ENCODE results near the gene YPEL1.
"Not testable (repeated sequence)": the region's sequence is repeated elsewhere in the genome, so short reads cannot be mapped to it uniquely, and the experiment has no call there.

Gene YPEL1

GRCh38 chr22:21686634-21687393 lies 48.8 kb downstream of the YPEL1 start:
- no peak for DNase-seq (ENCODE audit: insufficient read length, low spot score)
- FAIRE-seq: no peak

GRCh38 chr22:21686193-21686608 lies 49.4 kb downstream of the YPEL1 start:
- DNase-seq (ENCODE audit: insufficient read length, low spot score) (no peak), FAIRE-seq (no peak)

DNA sequence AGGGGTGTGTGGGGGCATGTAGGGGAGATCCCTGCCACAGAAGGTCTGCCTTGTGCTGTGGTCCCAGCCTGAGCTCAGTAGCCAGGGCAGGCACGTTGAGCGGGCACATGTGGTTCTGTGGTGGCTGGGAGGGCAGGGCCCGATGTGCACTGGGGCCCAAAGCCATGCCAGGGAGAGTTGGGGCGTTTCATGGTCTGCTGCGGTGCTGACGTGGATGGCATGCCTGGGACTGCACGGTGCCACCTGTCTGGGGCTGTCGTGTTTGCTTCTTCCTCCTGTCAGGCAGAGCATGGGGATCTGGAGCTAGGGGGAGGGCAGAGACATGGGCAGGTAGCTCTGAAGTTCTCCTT lies 50.5 kb downstream of the YPEL1 start:
- DNase-seq (ENCODE audit: insufficient read length, low spot score) (no peak), FAIRE-seq (no peak)

- DNase-seq (ENCODE audit: insufficient read length, low spot score) (no peak), FAIRE-seq (no peak)
Measured at GRCh38 chr22:21684492-21685163, 51.0 kb downstream of the YPEL1 start.

GRCh38 chr22:21683401-21683811 lies 52.2 kb downstream of the YPEL1 start:
- FAIRE-seq (no peak), DNase-seq (ENCODE audit: insufficient read length, low spot score) (no peak)

GRCh38 chr22:21682385-21683175 lies 53.0 kb downstream of the YPEL1 start:
- DNase-seq (ENCODE audit: insufficient read length, low spot score) (no peak), FAIRE-seq (no peak)

GRCh38 chr22:21681566-21682370 lies 53.8 kb downstream of the YPEL1 start:
- FAIRE-seq: no peak
- no peak for DNase-seq (ENCODE audit: insufficient read length, low spot score)

- FAIRE-seq: no peak
- DNase-seq (ENCODE audit: insufficient read length, low spot score): no peak
Measured at GRCh38 chr22:21680830-21681565, 54.6 kb downstream of the YPEL1 start.

GRCh38 chr22:21679383-21679782 lies 56.2 kb downstream of the YPEL1 start:
- no peak for DNase-seq (ENCODE audit: insufficient read length, low spot score)
- no peak for FAIRE-seq

DNA sequence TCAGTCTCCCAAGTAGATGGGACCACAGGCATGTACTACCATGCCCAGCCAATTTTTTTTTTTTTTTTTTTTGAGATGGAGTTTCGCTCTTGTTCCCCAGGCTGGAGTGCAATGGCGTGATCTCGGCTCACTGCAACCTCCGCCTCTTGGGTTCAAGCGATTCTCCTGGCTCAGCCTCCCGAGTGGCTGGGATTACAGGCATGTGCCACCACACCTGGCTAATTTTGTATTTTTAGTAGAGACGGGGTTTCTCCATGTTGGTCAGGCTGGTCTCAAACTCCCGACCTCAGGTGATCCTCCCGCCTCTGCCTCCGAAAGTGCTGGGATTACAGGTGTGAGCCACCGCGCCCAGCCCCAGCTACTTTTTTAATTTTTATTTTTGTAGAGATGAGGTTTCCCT lies 56.8 kb downstream of the YPEL1 start:
- DNase-seq (ENCODE audit: insufficient read length, low spot score); FAIRE-seq: not testable (repeated sequence)

DNA sequence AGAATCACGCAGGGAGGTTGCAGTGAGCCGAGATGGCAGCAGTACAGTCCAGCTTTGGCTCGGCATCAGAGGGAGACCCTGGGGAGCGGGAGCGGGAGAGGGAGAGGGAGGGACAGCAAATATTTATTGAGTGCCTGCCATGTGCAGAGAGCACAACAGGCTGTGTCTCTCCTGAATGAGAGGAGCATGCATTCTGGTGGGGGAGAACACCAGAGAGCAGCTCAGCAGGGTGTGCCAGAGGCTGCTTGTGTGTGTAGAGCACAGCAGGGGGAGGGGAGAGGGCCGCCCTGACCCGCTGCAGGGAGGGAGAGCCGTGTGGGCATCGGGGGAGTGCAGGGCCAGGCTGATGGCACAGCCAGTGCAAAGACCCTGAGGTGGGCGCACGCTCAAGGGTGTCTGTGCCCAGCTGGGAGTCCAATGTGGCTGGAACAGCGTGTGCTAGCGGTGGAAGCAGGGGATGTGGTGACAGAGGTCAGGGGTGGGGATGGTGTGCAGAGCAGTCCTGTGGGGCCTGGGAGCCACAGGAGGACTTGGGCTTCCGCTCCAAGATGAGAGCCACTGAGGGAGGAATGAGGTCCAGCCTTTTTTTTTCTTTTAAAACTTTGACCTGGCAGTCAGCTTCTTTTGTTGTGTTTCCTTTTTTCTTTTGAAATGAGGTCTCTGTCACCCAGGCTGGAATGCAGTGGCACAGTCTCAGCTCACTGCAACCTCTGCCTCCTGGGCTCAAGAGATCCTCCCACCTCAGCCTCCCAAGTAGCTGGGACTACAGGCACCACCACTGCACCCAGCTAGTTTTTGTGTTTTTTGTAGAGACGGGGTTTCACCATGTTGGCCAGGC lies 57.8 kb downstream of the YPEL1 start:
- DNase-seq (ENCODE audit: insufficient read length, low spot score) (no peak), FAIRE-seq (no peak)

- no peak for DNase-seq (ENCODE audit: insufficient read length, low spot score)
- no peak for FAIRE-seq
Measured at GRCh38 chr22:21674638-21675245, 60.9 kb downstream of the YPEL1 start.

DNA sequence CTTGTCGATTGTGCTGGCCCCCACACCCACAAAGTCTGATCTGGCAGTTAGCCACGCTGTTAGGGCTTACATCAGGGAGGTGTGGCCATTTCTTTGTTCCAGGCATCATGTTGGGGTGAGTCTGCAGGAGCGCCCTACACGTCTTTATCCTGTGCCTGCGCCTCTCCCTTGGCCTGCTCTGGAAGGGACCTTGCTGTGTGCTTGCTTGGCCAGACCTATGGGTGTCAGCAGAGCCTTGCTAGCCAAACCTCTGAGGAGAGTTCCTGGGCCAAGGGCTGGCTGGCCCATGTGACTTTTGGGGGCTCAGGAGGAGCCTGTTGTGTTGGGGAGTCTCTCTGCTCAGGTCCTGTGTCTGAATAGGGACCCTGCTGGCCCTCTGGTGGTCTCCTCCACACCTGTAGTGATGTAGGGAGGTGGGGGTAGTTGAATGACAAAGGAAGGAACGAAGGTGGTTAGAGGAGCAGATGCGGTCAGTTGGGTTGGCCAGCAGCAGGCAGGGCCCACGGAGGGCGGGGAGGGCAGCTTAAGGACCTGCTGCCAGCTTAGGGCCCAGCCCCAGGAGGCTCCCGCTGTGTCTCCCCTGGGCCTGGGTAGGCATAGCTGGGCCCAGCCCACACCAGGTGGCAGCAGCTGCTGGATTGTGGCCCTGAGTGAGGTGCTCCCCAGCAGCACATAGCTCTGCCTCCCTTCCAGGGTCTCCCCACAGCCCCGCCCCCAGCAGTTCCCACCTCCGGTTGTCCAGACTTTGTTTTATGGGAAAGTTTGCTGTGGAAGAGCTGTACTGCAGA lies 61.9 kb downstream of the YPEL1 start:
- no peak for DNase-seq (ENCODE audit: insufficient read length, low spot score)
- no peak for FAIRE-seq

- no peak for FAIRE-seq
- no peak for DNase-seq (ENCODE audit: insufficient read length, low spot score)
Measured at GRCh38 chr22:21672107-21672629, 63.4 kb downstream of the YPEL1 start.

GRCh38 chr22:21669026-21669425 lies 66.6 kb downstream of the YPEL1 start:
- FAIRE-seq: no peak
- no peak for DNase-seq (ENCODE audit: insufficient read length, low spot score)

DNA sequence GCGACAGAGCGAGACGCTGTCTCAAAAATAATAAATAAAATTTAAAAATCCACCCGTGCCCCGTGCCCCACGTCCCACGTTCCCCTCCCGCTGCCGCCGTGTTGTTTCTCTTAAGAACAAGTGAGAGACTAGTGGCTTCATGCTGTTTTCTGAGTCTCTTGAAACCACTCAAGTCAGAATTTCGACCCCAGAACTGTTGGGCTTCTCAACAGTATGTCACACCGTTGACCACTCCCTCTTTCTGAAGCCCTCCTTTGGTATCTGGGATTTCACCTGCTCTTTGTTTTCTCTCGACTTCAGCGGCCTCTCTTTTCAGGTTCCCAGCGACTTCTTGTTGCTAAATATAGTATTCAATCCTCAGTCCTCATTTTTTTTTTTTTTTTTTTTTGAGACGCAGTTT lies 68.8 kb downstream of the YPEL1 start:
- DNase-seq (ENCODE audit: insufficient read length, low spot score) (no peak), FAIRE-seq (no peak)

GRCh38 chr22:21665047-21665851 lies 70.3 kb downstream of the YPEL1 start:
- DNase-seq (ENCODE audit: insufficient read length, low spot score) (no peak), FAIRE-seq (no peak)

Measured in HTR-8/SVneo (cell line).